Raji (cell line): ENCODE measurements around the gene CCT8.
A peak's percentile ranks its signal among the peaks of the same experiment; 100 is the strongest.

Experiments
- POLR2A ChIP-seq: IDR thresholded peaks from 2 replicates; pipeline ENCODE4 v1.6.1; 2011; ENCODE audit warnings: low read depth, low read length, control low read depth; ENCODE audit not compliant: insufficient read depth

CCT8 gene

GRCh38 chr21:29053011-29053553, 20.4 kb downstream of the CCT8 start:
- TF ChIP-seq POLR2A: no peak

GRCh38 chr21:29052224-29052623, 21.2 kb downstream of the CCT8 start:
- TF ChIP-seq POLR2A: no peak

- TF ChIP-seq POLR2A: no peak
Measured at GRCh38 chr21:29034678-29035077, 38.8 kb downstream of the CCT8 start.

GRCh38 chr21:29033871-29034270, 39.6 kb downstream of the CCT8 start:
- no peak for TF ChIP-seq POLR2A

GRCh38 chr21:29033301-29033700, 40.1 kb downstream of the CCT8 start:
- no peak for TF ChIP-seq POLR2A

GRCh38 chr21:29030909-29031308, 42.5 kb downstream of the CCT8 start:
- no peak for TF ChIP-seq POLR2A

GRCh38 chr21:29029524-29029923, 43.9 kb downstream of the CCT8 start:
- no peak for TF ChIP-seq POLR2A

GRCh38 chr21:29025328-29025713, 48.1 kb downstream of the CCT8 start:
- no peak for TF ChIP-seq POLR2A

GRCh38 chr21:29024474-29025327, 48.7 kb downstream of the CCT8 start, which contains the start of gene USP16:
USP16 (plus strand) TSS chr21:29024668; CDS start chr21:29027914, 3,246 bp downstream.
- TF ChIP-seq POLR2A: peak; percentile 83

GRCh38 chr21:29022166-29022565, 51.3 kb downstream of the CCT8 start:
- TF ChIP-seq POLR2A: no peak

- TF ChIP-seq POLR2A: no peak
Measured at GRCh38 chr21:29018540-29018939, 54.9 kb downstream of the CCT8 start.

GRCh38 chr21:29017639-29018237, 55.7 kb downstream of the CCT8 start:
- no peak for TF ChIP-seq POLR2A

GRCh38 chr21:29008367-29008766, 65.1 kb downstream of the CCT8 start:
- no peak for TF ChIP-seq POLR2A

- no peak for TF ChIP-seq POLR2A
Measured at GRCh38 chr21:29007810-29008209, 65.6 kb downstream of the CCT8 start.

- TF ChIP-seq POLR2A: no peak
Measured at GRCh38 chr21:29007135-29007534, 66.3 kb downstream of the CCT8 start.
